B cell (primary cell): ENCODE data around the gene HK2. TPM values are rescaled to one million over a fixed set of nuclear protein-coding genes. Genes with fewer than 3 reads are reported as not detected.

Experiments
- ATAC-seq: fragments of 200-7000 bp; cut with Tn5 transposase; one replicate; pipeline ENCODE4 v1.10.0; 2021; ENCODE audit warnings: low read depth, mild to moderate bottlenecking, moderate number of reproducible peaks, moderate library complexity
- CTCF ChIA-PET: fragments of 350-600 bp; sonication (Branson Sonifier 250); formaldehyde crosslinking; loops from one replicate; lab custom pipeline; 2021; ENCODE audit warnings: antibody characterized with exemption, inconsistent platforms; lab: Charles Lee
- POLR2A ChIA-PET: fragments of 350-600 bp; sonication (Branson Sonifier 250); formaldehyde crosslinking; loops from one replicate; lab custom pipeline; 2021; ENCODE audit warnings: antibody characterized with exemption; lab: Charles Lee
- DNase-seq: peaks from one replicate; pipeline ENCODE4 v3.0.0; 2013
- H2AFZ ChIP-seq: 2 replicates; pipeline ENCODE4 v1.6.1; 2012; ENCODE audit warnings: mild to moderate bottlenecking, low read depth, low read length; ENCODE audit not compliant: insufficient read depth, poor library complexity, severe bottlenecking
- H3K27ac ChIP-seq, 2 donors: 1 replicate in 1 of 2; 2 replicates in 1 of 2; pipeline ENCODE4 v1.5.1; 2012 to 2013; ENCODE audit warnings: low read length in 2 of 2, mild to moderate bottlenecking in 2 of 2, moderate library complexity in 1 of 2
- H3K27me3 ChIP-seq, 4 experiments: fragments of 200-600 bp in 1 of 4; sonication (generic) in 1 of 4; replicated peaks in 1 of 4; 1 replicate in 2 of 4; 2 replicates in 2 of 4; pipeline versions ENCODE4 v1.6.1 to v1.7.0; 2013 to 2016; ENCODE audit warnings: low read length in 3 of 4, mild to moderate bottlenecking in 2 of 4, mixed read lengths in 1 of 4, moderate library complexity in 1 of 4; ENCODE audit not compliant: insufficient read depth in 4 of 4, control insufficient read depth in 3 of 4; ENCODE audit errors: control extremely low read depth in 1 of 4
- H3K36me3 ChIP-seq, 2 experiments: replicated peaks in 1 of 2; 1 replicate in 1 of 2; 2 replicates in 1 of 2; pipeline versions ENCODE4 v1.6.1 to v1.7.1; 2013; ENCODE audit warnings: low read length in 1 of 2; ENCODE audit not compliant: insufficient read depth in 2 of 2, control insufficient read depth in 1 of 2; ENCODE audit errors: control extremely low read depth in 1 of 2, extremely low read depth in 1 of 2
- H3K4me1 ChIP-seq, 2 donors: fragments of 200-600 bp in 1 of 2; sonication (generic) in 1 of 2; 1 replicate in 1 of 2; 2 replicates in 1 of 2; pipeline versions ENCODE4 v1.5.1 to v1.6.1; 2013 to 2017; ENCODE audit warnings: low read length in 2 of 2; ENCODE audit not compliant: control insufficient read depth in 2 of 2, insufficient read depth in 2 of 2
- H3K4me2 ChIP-seq: replicated peaks from 2 replicates; pipeline ENCODE3; 2012; ENCODE audit warnings: mild to moderate bottlenecking, low read depth, low read length; ENCODE audit not compliant: poor library complexity, severe bottlenecking
- H3K4me3 ChIP-seq, 5 experiments: fragments of 200-600 bp in 1 of 5; sonication (generic) in 1 of 5; 1 replicate in 3 of 5; 2 replicates in 2 of 5; pipeline versions ENCODE4 v1.5.1 to v1.7.0; 2011 to 2016; ENCODE audit warnings: low read length in 4 of 5, mild to moderate bottlenecking in 4 of 5, low read depth in 2 of 5, control low read depth in 1 of 5, moderate library complexity in 1 of 5; ENCODE audit not compliant: insufficient read depth in 1 of 5; ENCODE audit errors: control extremely low read depth in 1 of 5, extremely low read depth in 1 of 5
- H3K79me2 ChIP-seq: fragments of 200-600 bp; sonication (generic); one replicate; pipeline ENCODE4 v1.6.0; 2016; ENCODE audit warnings: low read length; ENCODE audit not compliant: control insufficient read depth, insufficient read depth
- H3K9ac ChIP-seq: fragments of 200-600 bp; sonication (generic); 2 replicates; pipeline ENCODE4 v1.6.1; 2017; ENCODE audit warnings: mild to moderate bottlenecking, low read length, moderate library complexity
- H3K9me3 ChIP-seq, 3 donors: one replicate each; pipeline versions ENCODE4 v1.6.1 to v1.7.1; 2013; ENCODE audit warnings: low read length in 2 of 3; ENCODE audit not compliant: control insufficient read depth in 2 of 3, insufficient read depth in 1 of 3; ENCODE audit errors: control extremely low read depth in 1 of 3
- H4K20me1 ChIP-seq: 2 replicates; pipeline ENCODE4 v1.6.0; 2012; ENCODE audit warnings: mild to moderate bottlenecking, low read length; ENCODE audit not compliant: insufficient read depth, control insufficient read depth, poor library complexity, severe bottlenecking
- H3K27ac Mint-ChIP-seq: one replicate; pipeline ENCODE4 v1.8.0; 2021; ENCODE audit warnings: mixed read lengths
- H3K27me3 Mint-ChIP-seq: one replicate; pipeline ENCODE4 v1.8.0; 2021; ENCODE audit warnings: mixed read lengths
- H3K4me1 Mint-ChIP-seq: one replicate; pipeline ENCODE4 v1.8.0; 2021; ENCODE audit warnings: mixed read lengths
- H3K4me3 Mint-ChIP-seq: one replicate; pipeline ENCODE4 v1.8.0; 2021; ENCODE audit warnings: mixed read lengths
- H3K9me3 Mint-ChIP-seq: one replicate; pipeline ENCODE4 v1.8.0; 2022; ENCODE audit warnings: mixed read lengths; ENCODE audit not compliant: insufficient read depth
- EZH2 ChIP-seq: IDR thresholded peaks from 2 replicates; pipeline ENCODE4 v1.6.1; 2012; ENCODE audit warnings: borderline replicate concordance, low read depth, mild to moderate bottlenecking, moderate library complexity, low read length; ENCODE audit not compliant: insufficient read depth, poor library complexity, severe bottlenecking
- WGBS: methylation state at CpG from one replicate; pipeline ENCODE4 v1.1.5; 2013; ENCODE audit warnings: missing lambda C conversion rate; ENCODE audit not compliant: insufficient coverage; 5-methylcytosine and 5-hydroxymethylcytosine counted together
- intact Hi-C: fragments of 100-400 bp; cut with micrococcal nuclease; formaldehyde crosslinking; loops from one replicate; pipeline ENCODE4 v1.10.0; 2022
- polyA plus RNA-seq: library from polyadenylated mRNA; depleted of rRNA; stranded (reverse); fragments of >200 nt; gene quantifications from 2 replicates; pipeline ENCODE4 v1.2.3, GENCODE V29; 2012
- total RNA-seq, 2 donors: library from RNA; stranded (reverse); fragments of 120-200 nt in 1 of 2; gene quantifications; 1 replicate in 1 of 2; 2 replicates in 1 of 2; pipeline versions ENCODE4 v1.2.3 to v1.2.4, GENCODE V29; 2013 to 2022
- TF ChIP-seq, protein P1 (sequence below): fragments of 200-600 bp; IDR thresholded peaks from one replicate; pipeline ENCODE4 v1.8.0; 2022; ENCODE audit warnings: antibody characterized with exemption, mild to moderate bottlenecking

Gene HK2
- total and polyA plus RNA-seq, 2 donors (not counting 1 experiment from before 2014, with no cell fraction given): 5.0 to 5.7 TPM

DNA sequence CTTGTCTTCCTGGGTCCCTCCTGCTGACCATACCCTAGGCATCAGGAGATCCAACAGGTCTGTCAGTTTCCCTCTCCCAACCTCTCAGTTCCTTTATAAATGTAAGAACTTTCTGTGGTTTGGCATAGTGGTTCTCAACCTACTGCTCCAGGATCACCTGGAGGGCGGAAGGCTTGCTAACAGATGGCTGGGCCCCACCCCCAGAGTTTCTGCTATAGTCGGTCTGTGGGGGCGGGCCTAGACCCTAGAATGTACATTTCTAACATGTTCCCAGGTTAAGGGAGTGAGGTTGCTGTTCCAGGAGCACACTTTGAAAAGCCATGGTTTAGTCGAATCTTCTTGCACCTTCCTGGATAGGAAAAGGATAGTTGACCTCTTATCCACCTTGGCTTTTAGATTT, 37.0 kb downstream of the HK2 start:
- H3K79me2 ChIP-seq: peaks cover 5% of the 10 kb centered on the region

DNA sequence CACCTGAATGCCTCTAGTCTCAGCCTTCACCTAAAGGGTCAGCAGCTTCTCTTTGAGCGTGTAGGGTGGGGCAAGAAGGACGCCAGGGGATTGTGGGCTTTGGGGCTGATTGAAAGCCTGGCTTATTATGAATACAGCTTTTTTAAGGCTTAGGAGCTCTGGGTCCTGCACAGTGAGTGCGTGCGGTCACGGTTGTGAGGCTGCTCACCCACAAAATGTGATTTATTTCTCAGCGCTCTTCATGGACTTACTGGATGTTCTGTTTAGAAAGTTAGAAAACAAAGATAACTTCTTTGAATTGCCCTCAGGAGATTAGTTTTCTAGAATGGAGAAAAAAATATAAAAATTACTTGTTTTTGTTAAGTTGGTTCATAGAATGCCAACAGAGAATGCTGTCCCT, 37.5 kb downstream of the HK2 start:
- ChIA-PET POLR2A (no interaction called here), CTCF (interaction anchor here (1.9 to 10.2 kb wide), 2 partner anchors 156 to 181 kb away, joined by 5 to 269 read pairs; no protein-coding TSS in a partner anchor)
- Histone ChIP-seq H2AFZ (no peak overlapping the region), H4K20me1 (no peaks in the 10 kb centered on the region), H3K4me1 (peaks cover 6 to 13% of the 10 kb centered on the region in 2 donors), H3K4me3 (no peak overlapping the region), H3K4me2 (no peak overlapping the region), H3K79me2 (peaks cover 5% of the 10 kb centered on the region), H3K36me3 (peaks cover 11 to 37% of the 10 kb centered on the region in 2 experiments), H3K9ac (no peak overlapping the region), H3K27me3 (no peaks in the 10 kb centered on the region), H3K9me3 (peaks cover 0 to 3% (median 0%) of the 10 kb centered on the region in 3 donors), H3K27ac (no peak overlapping the region)
- H3K27me3 Mint-ChIP-seq: no peaks in the 10 kb centered on the region
- DNase-seq: no peak
- ATAC-seq: no peak
- TF ChIP-seq, protein P1, sequence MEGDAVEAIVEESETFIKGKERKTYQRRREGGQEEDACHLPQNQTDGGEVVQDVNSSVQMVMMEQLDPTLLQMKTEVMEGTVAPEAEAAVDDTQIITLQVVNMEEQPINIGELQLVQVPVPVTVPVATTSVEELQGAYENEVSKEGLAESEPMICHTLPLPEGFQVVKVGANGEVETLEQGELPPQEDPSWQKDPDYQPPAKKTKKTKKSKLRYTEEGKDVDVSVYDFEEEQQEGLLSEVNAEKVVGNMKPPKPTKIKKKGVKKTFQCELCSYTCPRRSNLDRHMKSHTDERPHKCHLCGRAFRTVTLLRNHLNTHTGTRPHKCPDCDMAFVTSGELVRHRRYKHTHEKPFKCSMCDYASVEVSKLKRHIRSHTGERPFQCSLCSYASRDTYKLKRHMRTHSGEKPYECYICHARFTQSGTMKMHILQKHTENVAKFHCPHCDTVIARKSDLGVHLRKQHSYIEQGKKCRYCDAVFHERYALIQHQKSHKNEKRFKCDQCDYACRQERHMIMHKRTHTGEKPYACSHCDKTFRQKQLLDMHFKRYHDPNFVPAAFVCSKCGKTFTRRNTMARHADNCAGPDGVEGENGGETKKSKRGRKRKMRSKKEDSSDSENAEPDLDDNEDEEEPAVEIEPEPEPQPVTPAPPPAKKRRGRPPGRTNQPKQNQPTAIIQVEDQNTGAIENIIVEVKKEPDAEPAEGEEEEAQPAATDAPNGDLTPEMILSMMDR: no peak
- TF ChIP-seq EZH2: no peak
- H3K9me3 Mint-ChIP-seq: no peaks in the 10 kb centered on the region
- H3K27ac Mint-ChIP-seq: no peak overlapping the region
- WGBS: 100% methylated on average over 5 of the region's 6 CpGs
- peaks cover 19% of the 10 kb centered on the region for H3K4me1 Mint-ChIP-seq
- H3K4me3 Mint-ChIP-seq: no peak overlapping the region
- intact Hi-C loops: no loop called here

More for the DNA sequence above, 37.0 kb downstream of the HK2 start:
- Mint-ChIP-seq H3K4me3 (no peak overlapping the region), H3K4me1 (peaks cover 24% of the 10 kb centered on the region), H3K27me3 (no peaks in the 10 kb centered on the region), H3K27ac (no peak overlapping the region), H3K9me3 (no peaks in the 10 kb centered on the region)
- H3K9me3 ChIP-seq: peaks cover 0 to 3% (median 0%) of the 10 kb centered on the region in 3 donors
- WGBS: 75% methylated on average over 2 of the region's 4 CpGs
- CTCF ChIA-PET: interaction anchor here (1.9 to 10.2 kb wide), 2 partner anchors 156 to 180 kb away, joined by 5 to 269 read pairs; no protein-coding TSS in a partner anchor
- H3K36me3 ChIP-seq: peaks cover 11 to 34% of the 10 kb centered on the region in 2 experiments
- no peak overlapping the region for H3K4me2 ChIP-seq
- H3K27me3 ChIP-seq: no peaks in the 10 kb centered on the region
- no peaks in the 10 kb centered on the region for H4K20me1 ChIP-seq
- TF ChIP-seq, protein P1: no peak
- TF ChIP-seq EZH2: no peak
- no peak overlapping the region for H3K9ac ChIP-seq
- no peak overlapping the region for H3K27ac ChIP-seq
- H2AFZ ChIP-seq: no peak overlapping the region
- H3K4me1 ChIP-seq: peaks cover 6 to 15% of the 10 kb centered on the region in 2 donors
- intact Hi-C loops: no loop called here
- DNase-seq (no peak), ATAC-seq (no peak)
- POLR2A ChIA-PET: no interaction called here
- H3K4me3 ChIP-seq: no peak overlapping the region
